GM12892 (cell line): ENCODE measurements around the gene CPLANE2.

Experiments
- POLR2A ChIP-seq: IDR thresholded peaks from 2 replicates; pipeline ENCODE4 v1.6.1; 2011; ENCODE audit warnings: low read depth, low read length, control low read depth
- POLR2AphosphoS5 ChIP-seq: IDR thresholded peaks from 2 replicates; pipeline ENCODE4 v1.6.1; 2011; ENCODE audit warnings: low read depth, low read length, control low read depth
- TAF1 ChIP-seq: IDR thresholded peaks from 2 replicates; pipeline ENCODE4 v1.6.1; 2011; ENCODE audit warnings: low read depth, mild to moderate bottlenecking, control low read depth, low read length, borderline replicate concordance

DNA sequence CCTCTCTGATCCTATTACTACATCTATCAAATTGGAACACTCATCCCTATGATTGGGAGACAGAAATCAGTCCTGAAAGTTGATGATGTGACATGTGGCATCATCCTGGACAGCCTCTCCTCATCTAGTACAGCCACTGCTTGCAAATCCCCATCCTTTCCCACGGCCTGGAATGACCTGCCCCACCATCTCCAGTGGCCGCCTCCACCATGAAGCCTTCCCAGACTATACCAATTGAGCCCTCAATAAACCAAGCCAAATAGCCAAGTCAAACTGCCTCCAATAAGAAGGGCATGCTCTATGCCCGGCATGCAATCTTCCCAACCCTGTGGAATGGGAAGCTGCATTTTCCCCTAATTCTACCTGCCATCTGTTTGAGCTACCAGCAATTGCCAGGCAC lies 24.0 kb downstream of the CPLANE2 start:
- TF ChIP-seq POLR2AphosphoS5 (no peak), POLR2A (no peak), TAF1 (no peak)
